ENCODE measurements around the gene LUZP1. TPM values are rescaled to one million over a fixed set of nuclear protein-coding genes. Genes with fewer than 3 reads are reported as not detected.
A peak's percentile ranks its signal among the peaks of the same experiment; 100 is the strongest.

The LUZP1 gene
- total RNA-seq, 1 donor from 2014 or later: 47.4 TPM

GRCh38 chr1:23118407-23118806, 50.2 kb downstream of the LUZP1 start:
- Mint-ChIP-seq H3K9me3 (ENCODE audit: unreplicated experiment) (no peaks in the 10 kb centered on the region), H3K27ac (ENCODE audit: unreplicated experiment) (peak overlapping the region; percentile 96), H3K4me1 (ENCODE audit: unreplicated experiment) (peaks cover 63% of the 10 kb centered on the region), H3K27me3 (ENCODE audit: unreplicated experiment) (no peaks in the 10 kb centered on the region), H3K4me3 (ENCODE audit: unreplicated experiment) (no peak overlapping the region), H3K36me3 (ENCODE audit: unreplicated experiment) (peaks cover 2% of the 10 kb centered on the region)
- TF ChIP-seq CTCF (IDR thresholded peaks at IDR 0.05): no peak
- DNase-seq (ENCODE audit: extremely low spot score, unreplicated experiment): no peak

GRCh38 chr1:23116921-23117699, 51.5 kb downstream of the LUZP1 start:
- H3K9me3 Mint-ChIP-seq (ENCODE audit: unreplicated experiment): no peaks in the 10 kb centered on the region
- no peaks in the 10 kb centered on the region for H3K27me3 Mint-ChIP-seq (ENCODE audit: unreplicated experiment)
- TF ChIP-seq CTCF (IDR thresholded peaks at IDR 0.05): no peak
- H3K27ac Mint-ChIP-seq (ENCODE audit: unreplicated experiment): peak overlapping the region; percentile 63
- no peak for DNase-seq (ENCODE audit: extremely low spot score, unreplicated experiment)
- peaks cover 63% of the 10 kb centered on the region for H3K4me1 Mint-ChIP-seq (ENCODE audit: unreplicated experiment)
- H3K36me3 Mint-ChIP-seq (ENCODE audit: unreplicated experiment): peaks cover 2% of the 10 kb centered on the region
- H3K4me3 Mint-ChIP-seq (ENCODE audit: unreplicated experiment): no peak overlapping the region

- H3K9me3 Mint-ChIP-seq (ENCODE audit: unreplicated experiment): no peaks in the 10 kb centered on the region
- peak overlapping the region; percentile 63 for H3K27ac Mint-ChIP-seq (ENCODE audit: unreplicated experiment)
- H3K36me3 Mint-ChIP-seq (ENCODE audit: unreplicated experiment): peaks cover 2% of the 10 kb centered on the region
- no peak for DNase-seq (ENCODE audit: extremely low spot score, unreplicated experiment)
- no peak for TF ChIP-seq CTCF (IDR thresholded peaks at IDR 0.05)
- H3K4me1 Mint-ChIP-seq (ENCODE audit: unreplicated experiment): peaks cover 69% of the 10 kb centered on the region
- no peak overlapping the region for H3K4me3 Mint-ChIP-seq (ENCODE audit: unreplicated experiment)
- H3K27me3 Mint-ChIP-seq (ENCODE audit: unreplicated experiment): no peaks in the 10 kb centered on the region
Observed at GRCh38 chr1:23116216-23116836, 52.3 kb downstream of the LUZP1 start.

- Mint-ChIP-seq H3K27ac (ENCODE audit: unreplicated experiment) (peak overlapping the region; percentile 69), H3K4me3 (ENCODE audit: unreplicated experiment) (no peak overlapping the region), H3K27me3 (ENCODE audit: unreplicated experiment) (no peaks in the 10 kb centered on the region), H3K4me1 (ENCODE audit: unreplicated experiment) (peaks cover 65% of the 10 kb centered on the region), H3K36me3 (ENCODE audit: unreplicated experiment) (peaks cover 2% of the 10 kb centered on the region), H3K9me3 (ENCODE audit: unreplicated experiment) (no peaks in the 10 kb centered on the region)
- DNase-seq (ENCODE audit: extremely low spot score, unreplicated experiment): no peak
- TF ChIP-seq CTCF (IDR thresholded peaks at IDR 0.05): no peak
Observed at GRCh38 chr1:23114424-23115079, 54.1 kb downstream of the LUZP1 start.
